Smooth muscle cell (in vitro differentiated cells): ENCODE measurements around the gene ATAD3A. TPM values are rescaled to one million over a fixed set of nuclear protein-coding genes. Genes with fewer than 3 reads are reported as not detected.
"Not testable (repeated sequence)": the region's sequence is repeated elsewhere in the genome, so short reads cannot be mapped to it uniquely, and the experiment has no call there.

ENCODE experiments used
- DNase-seq: peaks from one replicate; lab custom pipeline; 2025; ENCODE audit not compliant: unreplicated experiment; lab: John Stamatoyannopoulos, UW
- H2AFZ ChIP-seq: fragments of 200-600 bp; sonication (generic); 2 replicates; pipeline ENCODE4 v1.6.0; 2016; ENCODE audit warnings: antibody characterized with exemption, low read depth, mild to moderate bottlenecking
- H3F3A ChIP-seq: fragments of 200-600 bp; sonication (generic); 2 replicates; pipeline ENCODE4 v1.6.0; 2017; ENCODE audit warnings: antibody characterized with exemption, low read depth
- H3K27ac ChIP-seq: fragments of 200-600 bp; sonication (generic); 2 replicates; pipeline ENCODE4 v1.5.1; 2016; ENCODE audit warnings: low read depth, mild to moderate bottlenecking
- H3K27me3 ChIP-seq: fragments of 200-600 bp; sonication (generic); 2 replicates; pipeline ENCODE4 v1.6.1; 2016; ENCODE audit warnings: low read depth, mild to moderate bottlenecking
- H3K36me3 ChIP-seq: fragments of 200-600 bp; sonication (generic); 2 replicates; pipeline ENCODE4 v1.5.1; 2016; ENCODE audit warnings: low read depth
- H3K4me1 ChIP-seq: fragments of 200-600 bp; sonication (generic); 2 replicates; pipeline ENCODE4 v1.5.1; 2016; ENCODE audit warnings: low read depth
- H3K4me2 ChIP-seq: fragments of 200-600 bp; sonication (generic); 2 replicates; pipeline ENCODE4 v1.6.0; 2016; ENCODE audit warnings: mild to moderate bottlenecking
- H3K4me3 ChIP-seq: fragments of 200-600 bp; sonication (generic); 2 replicates; pipeline ENCODE4 v1.5.1; 2016; ENCODE audit warnings: mild to moderate bottlenecking
- H3K79me2 ChIP-seq: fragments of 200-600 bp; sonication (generic); 2 replicates; pipeline ENCODE4 v1.6.0; 2016; ENCODE audit warnings: low read depth, mild to moderate bottlenecking
- H3K9ac ChIP-seq: fragments of 200-600 bp; sonication (generic); 2 replicates; pipeline ENCODE4 v1.6.0; 2016; ENCODE audit warnings: low read depth
- H3K9me3 ChIP-seq: fragments of 200-600 bp; sonication (generic); replicated peaks from 2 replicates; pipeline ENCODE4 v1.5.1; 2016; ENCODE audit warnings: low read depth
- H4K20me1 ChIP-seq: fragments of 200-600 bp; sonication (generic); 2 replicates; pipeline ENCODE4 v1.6.0; 2016; ENCODE audit warnings: low read depth
- WGBS: methylation state at CpG from one replicate; pipeline ENCODE4 v1.1.7; 2016; ENCODE audit warnings: low lambda C conversion rate; 5-methylcytosine and 5-hydroxymethylcytosine counted together
- polyA plus RNA-seq: library from polyadenylated mRNA; unstranded; fragments of >200 nt; fragmentation: Nextera tagmentation; extraction: Ambion mirVana; gene quantifications from 2 replicates; pipeline ENCODE4 v1.2.1, GENCODE V29; 2016
- total RNA-seq: library from RNA; depleted of rRNA; stranded (reverse); fragments of >200 nt; gene quantifications from 2 replicates; pipeline ENCODE4 v1.2.3, GENCODE V29; 2014
- TF ChIP-seq, protein P1 (sequence below): fragments of 200-600 bp; sonication (generic); IDR thresholded peaks from 2 replicates; pipeline ENCODE4 v1.5.1; 2017; ENCODE audit warnings: borderline replicate concordance, mild to moderate bottlenecking, antibody characterized with exemption; ENCODE audit not compliant: insufficient read depth, poor library complexity, severe bottlenecking

The ATAD3A gene
- total and polyA plus RNA-seq, 2 experiments from 2014 or later: 14.3 to 58.0 TPM

- Histone ChIP-seq H3K27me3 (no peaks in the 10 kb centered on the region), H2AFZ (peak overlapping the region; percentile 60), H3K4me3 (peak overlapping the region; percentile 65), H4K20me1 (no peaks in the 10 kb centered on the region), H3K36me3 (no peaks in the 10 kb centered on the region), H3K27ac (peak overlapping the region; percentile 97), H3K4me2 (peak overlapping the region; percentile 92), H3F3A (peaks cover 5% of the 10 kb centered on the region), H3K9me3 (no peaks in the 10 kb centered on the region), H3K4me1 (no peaks in the 10 kb centered on the region), H3K9ac (peak overlapping the region; percentile 95), H3K79me2 (peaks cover 20% of the 10 kb centered on the region)
- DNase-seq: no peak
- WGBS: 24% methylated on average over 17 of the region's 17 CpGs
- TF ChIP-seq, protein P1, sequence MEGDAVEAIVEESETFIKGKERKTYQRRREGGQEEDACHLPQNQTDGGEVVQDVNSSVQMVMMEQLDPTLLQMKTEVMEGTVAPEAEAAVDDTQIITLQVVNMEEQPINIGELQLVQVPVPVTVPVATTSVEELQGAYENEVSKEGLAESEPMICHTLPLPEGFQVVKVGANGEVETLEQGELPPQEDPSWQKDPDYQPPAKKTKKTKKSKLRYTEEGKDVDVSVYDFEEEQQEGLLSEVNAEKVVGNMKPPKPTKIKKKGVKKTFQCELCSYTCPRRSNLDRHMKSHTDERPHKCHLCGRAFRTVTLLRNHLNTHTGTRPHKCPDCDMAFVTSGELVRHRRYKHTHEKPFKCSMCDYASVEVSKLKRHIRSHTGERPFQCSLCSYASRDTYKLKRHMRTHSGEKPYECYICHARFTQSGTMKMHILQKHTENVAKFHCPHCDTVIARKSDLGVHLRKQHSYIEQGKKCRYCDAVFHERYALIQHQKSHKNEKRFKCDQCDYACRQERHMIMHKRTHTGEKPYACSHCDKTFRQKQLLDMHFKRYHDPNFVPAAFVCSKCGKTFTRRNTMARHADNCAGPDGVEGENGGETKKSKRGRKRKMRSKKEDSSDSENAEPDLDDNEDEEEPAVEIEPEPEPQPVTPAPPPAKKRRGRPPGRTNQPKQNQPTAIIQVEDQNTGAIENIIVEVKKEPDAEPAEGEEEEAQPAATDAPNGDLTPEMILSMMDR: no peak
Observed at GRCh38 chr1:1510912-1511532, 940 bp upstream of the ATAD3A start.

DNA sequence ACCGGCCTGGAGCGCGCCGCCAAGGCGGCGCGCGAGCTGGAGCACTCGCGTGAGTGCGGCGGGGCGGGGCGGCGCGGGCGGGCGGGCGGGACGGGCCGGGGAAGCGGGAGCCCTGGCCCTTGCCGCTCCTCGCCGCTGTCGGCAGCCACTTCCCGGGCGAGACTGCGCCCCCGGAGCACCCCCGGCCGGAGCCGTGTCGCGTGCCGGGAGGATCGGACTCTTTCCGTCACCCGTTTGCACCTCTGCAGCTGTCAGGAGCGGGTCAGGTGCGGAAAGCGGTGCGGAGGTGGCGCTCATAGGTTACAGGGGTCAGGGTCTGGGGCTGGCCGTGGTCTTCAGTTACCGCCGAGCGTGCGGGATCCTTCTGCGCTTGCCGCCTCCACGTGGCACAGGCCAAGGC, 463 bp downstream of the ATAD3A start:
- not testable (repeated sequence) for H3K4me1 ChIP-seq, DNase-seq, H3K27me3 ChIP-seq, H3K36me3 ChIP-seq, H2AFZ ChIP-seq, H4K20me1 ChIP-seq, H3K9me3 ChIP-seq, H3F3A ChIP-seq
- WGBS: 2% methylated on average over 18 of the region's 52 CpGs
- H3K9ac ChIP-seq: peak overlapping the region; percentile 77
- peaks cover 20% of the 10 kb centered on the region for H3K79me2 ChIP-seq
- peak overlapping the region; percentile 91 for H3K4me2 ChIP-seq
- peak overlapping the region; percentile 65 for H3K4me3 ChIP-seq
- peak overlapping the region; percentile 59 for H3K27ac ChIP-seq

- Histone ChIP-seq H3K79me2 (peaks cover 20% of the 10 kb centered on the region), H3K4me2 (peak overlapping the region; percentile 54)
- not testable (repeated sequence) for H3K9ac ChIP-seq, H4K20me1 ChIP-seq, H3K27me3 ChIP-seq, DNase-seq, H3K27ac ChIP-seq, H3F3A ChIP-seq, H2AFZ ChIP-seq, H3K36me3 ChIP-seq, H3K9me3 ChIP-seq, H3K4me1 ChIP-seq, H3K4me3 ChIP-seq
- whole genome bisulfite sequencing: 100% methylated on average over 4 of the region's 18 CpGs
Observed at GRCh38 chr1:1513675-1514074, 1.7 kb downstream of the ATAD3A start.

- H3K36me3 ChIP-seq, H3K9ac ChIP-seq, H3F3A ChIP-seq, H4K20me1 ChIP-seq, H3K4me1 ChIP-seq, H2AFZ ChIP-seq, DNase-seq, H3K27me3 ChIP-seq, H3K9me3 ChIP-seq, H3K27ac ChIP-seq, H3K4me3 ChIP-seq, H3K4me2 ChIP-seq: not testable (repeated sequence)
- peaks cover 20% of the 10 kb centered on the region for H3K79me2 ChIP-seq
- WGBS: 90% methylated on average over 16 of the region's 16 CpGs
Observed at GRCh38 chr1:1514376-1514775, 2.4 kb downstream of the ATAD3A start.

GRCh38 chr1:1516923-1517322, 5.0 kb downstream of the ATAD3A start:
- not testable (repeated sequence) for H3K27ac ChIP-seq, H3K36me3 ChIP-seq, H3K4me1 ChIP-seq, H3K9me3 ChIP-seq, H2AFZ ChIP-seq, H4K20me1 ChIP-seq, H3F3A ChIP-seq, H3K4me3 ChIP-seq, H3K4me2 ChIP-seq, H3K27me3 ChIP-seq, H3K9ac ChIP-seq, DNase-seq
- H3K79me2 ChIP-seq: peaks cover 20% of the 10 kb centered on the region
- WGBS: 98% methylated on average over 14 of the region's 14 CpGs
